Progenitor cell of endocrine pancreas (in vitro differentiated cells): ENCODE data around the gene PTPRM. TPM values are rescaled to one million over a fixed set of nuclear protein-coding genes. Genes with fewer than 3 reads are reported as not detected.

Experiments used
- DNase-seq: peaks from one replicate; pipeline ENCODE4 v3.0.0; 2021; ENCODE audit warnings: low spot score; ENCODE audit not compliant: unreplicated experiment
- H3K27ac Mint-ChIP-seq: 2 replicates; pipeline ENCODE4 v1.8.0; 2021; ENCODE audit warnings: mild to moderate bottlenecking, moderate library complexity, mixed read lengths
- H3K27me3 Mint-ChIP-seq: 2 replicates; pipeline ENCODE4 v1.8.0; 2021; ENCODE audit warnings: mixed read lengths
- H3K36me3 Mint-ChIP-seq: 2 replicates; pipeline ENCODE4 v1.8.0; 2022; ENCODE audit warnings: mixed read lengths; ENCODE audit not compliant: insufficient read depth
- H3K4me1 Mint-ChIP-seq: 2 replicates; pipeline ENCODE4 v1.8.0; 2021; ENCODE audit warnings: low read depth, mixed read lengths
- H3K4me3 Mint-ChIP-seq: 2 replicates; pipeline ENCODE4 v1.8.0; 2021; ENCODE audit warnings: low read depth, mild to moderate bottlenecking, moderate library complexity, mixed read lengths
- H3K9me3 Mint-ChIP-seq: 2 replicates; pipeline ENCODE4 v1.8.0; 2021; ENCODE audit warnings: low read depth, mixed read lengths
- CTCF ChIP-seq: fragments of 200-600 bp; sonication (generic); IDR thresholded peaks from one replicate; pipeline ENCODE4 v1.5.0; 2021; ENCODE audit warnings: antibody characterized with exemption, mild to moderate bottlenecking; ENCODE audit not compliant: unreplicated experiment
- total RNA-seq: library from RNA; stranded (reverse); gene quantifications from 2 replicates; pipeline ENCODE4 v1.2.1, GENCODE V29; 2021

The PTPRM gene
- total RNA-seq, 1 donor from 2014 or later = 23.2 TPM

GRCh38 chr18:7764405-7764804 lies 197.3 kb downstream of the PTPRM start:
- no peak for DNase-seq
- no peak overlapping the region for H3K27ac Mint-ChIP-seq
- H3K4me1 Mint-ChIP-seq = peaks cover 30% of the 10 kb centered on the region
- H3K27me3 Mint-ChIP-seq = no peaks in the 10 kb centered on the region
- no peaks in the 10 kb centered on the region for H3K36me3 Mint-ChIP-seq
- H3K9me3 Mint-ChIP-seq = no peaks in the 10 kb centered on the region
- H3K4me3 Mint-ChIP-seq = no peak overlapping the region
- no peak for TF ChIP-seq CTCF

- H3K9me3 Mint-ChIP-seq = no peaks in the 10 kb centered on the region
- no peak overlapping the region for H3K27ac Mint-ChIP-seq
- H3K4me3 Mint-ChIP-seq = no peak overlapping the region
- no peaks in the 10 kb centered on the region for H3K27me3 Mint-ChIP-seq
- H3K4me1 Mint-ChIP-seq = peaks cover 22% of the 10 kb centered on the region
- H3K36me3 Mint-ChIP-seq = no peaks in the 10 kb centered on the region
- DNase-seq = no peak
- TF ChIP-seq CTCF = no peak
These were observed 199.2 kb downstream of the PTPRM start for GRCh38 chr18:7766346-7766745.

- H3K36me3 Mint-ChIP-seq = no peaks in the 10 kb centered on the region
- no peak overlapping the region for H3K27ac Mint-ChIP-seq
- H3K4me3 Mint-ChIP-seq = no peak overlapping the region
- TF ChIP-seq CTCF = no peak
- H3K9me3 Mint-ChIP-seq = no peaks in the 10 kb centered on the region
- H3K27me3 Mint-ChIP-seq = no peaks in the 10 kb centered on the region
- no peak for DNase-seq
- H3K4me1 Mint-ChIP-seq = peaks cover 18% of the 10 kb centered on the region
These were observed 199.7 kb downstream of the PTPRM start for GRCh38 chr18:7766817-7767216.

GRCh38 chr18:7770908-7771307 lies 203.8 kb downstream of the PTPRM start:
- Mint-ChIP-seq H3K27me3 (no peaks in the 10 kb centered on the region), H3K4me1 (peaks cover 3% of the 10 kb centered on the region)

GRCh38 chr18:7772510-7772888 lies 205.4 kb downstream of the PTPRM start:
- Mint-ChIP-seq H3K27me3 (no peaks in the 10 kb centered on the region), H3K36me3 (no peaks in the 10 kb centered on the region), H3K4me1 (no peaks in the 10 kb centered on the region), H3K27ac (no peak overlapping the region), H3K4me3 (no peak overlapping the region), H3K9me3 (no peaks in the 10 kb centered on the region)
- no peak for TF ChIP-seq CTCF
- DNase-seq = no peak

More at GRCh38 chr18:7770908-7771307, 203.8 kb downstream of the PTPRM start:
- Mint-ChIP-seq H3K4me3 (no peak overlapping the region), H3K9me3 (no peaks in the 10 kb centered on the region), H3K36me3 (no peaks in the 10 kb centered on the region), H3K27ac (no peak overlapping the region)
- no peak for DNase-seq
- TF ChIP-seq CTCF = no peak
